Natural killer cell treated with Interleukin-12 subunit alpha and Interleukin-12 subunit beta and Interleukin-15 and Interleukin-18, amount 100 ng/mL, for 72 hours (primary cell): Measurements from ENCODE around the gene RAPGEF1. TPM values are rescaled to one million over a fixed set of nuclear protein-coding genes. Genes with fewer than 3 reads are reported as not detected.
"Not testable (repeated sequence)": the region's sequence is repeated elsewhere in the genome, so short reads cannot be mapped to it uniquely, and the experiment has no call there.

Experiments
- ATAC-seq, 2 donors: fragments of 150-1000 bp; cut with Tn5 transposase in 1 of 2; sonication (Bioruptor Pico), chemical (Tn5 transposase) in 1 of 2; 2 replicates each; pipeline ENCODE4 v1.10.0; 2021
- DNase-seq: peaks from one replicate; pipeline ENCODE4 v3.0.0; 2022; ENCODE audit warnings: low spot score
- H3K27ac Mint-ChIP-seq, 2 donors: 1 replicate in 1 of 2; 2 replicates in 1 of 2; pipeline ENCODE4 v1.8.0; 2022; ENCODE audit warnings: mixed read lengths in 2 of 2, mild to moderate bottlenecking in 1 of 2, moderate library complexity in 1 of 2
- H3K27me3 Mint-ChIP-seq, 2 donors: 1 replicate in 1 of 2; 2 replicates in 1 of 2; pipeline ENCODE4 v1.8.0; 2022; ENCODE audit warnings: mixed read lengths in 2 of 2
- H3K36me3 Mint-ChIP-seq: one replicate; pipeline ENCODE4 v1.8.0; 2022; ENCODE audit warnings: mixed read lengths
- H3K4me1 Mint-ChIP-seq, 2 donors: 1 replicate in 1 of 2; 2 replicates in 1 of 2; pipeline ENCODE4 v1.8.0; 2022; ENCODE audit warnings: low read depth in 2 of 2, mixed read lengths in 2 of 2, mild to moderate bottlenecking in 1 of 2
- H3K4me3 Mint-ChIP-seq: one replicate; pipeline ENCODE4 v1.8.0; 2022; ENCODE audit warnings: mixed read lengths
- H3K9me3 Mint-ChIP-seq: 2 replicates; pipeline ENCODE4 v1.8.0; 2022; ENCODE audit warnings: mixed read lengths
- total RNA-seq, 2 donors: library from RNA; stranded (reverse); gene quantifications; one replicate each; pipeline ENCODE4 v1.2.3, GENCODE V29; 2022

RAPGEF1 gene
- total RNA-seq, 2 donors from 2014 or later: 109 to 215 TPM

DNA sequence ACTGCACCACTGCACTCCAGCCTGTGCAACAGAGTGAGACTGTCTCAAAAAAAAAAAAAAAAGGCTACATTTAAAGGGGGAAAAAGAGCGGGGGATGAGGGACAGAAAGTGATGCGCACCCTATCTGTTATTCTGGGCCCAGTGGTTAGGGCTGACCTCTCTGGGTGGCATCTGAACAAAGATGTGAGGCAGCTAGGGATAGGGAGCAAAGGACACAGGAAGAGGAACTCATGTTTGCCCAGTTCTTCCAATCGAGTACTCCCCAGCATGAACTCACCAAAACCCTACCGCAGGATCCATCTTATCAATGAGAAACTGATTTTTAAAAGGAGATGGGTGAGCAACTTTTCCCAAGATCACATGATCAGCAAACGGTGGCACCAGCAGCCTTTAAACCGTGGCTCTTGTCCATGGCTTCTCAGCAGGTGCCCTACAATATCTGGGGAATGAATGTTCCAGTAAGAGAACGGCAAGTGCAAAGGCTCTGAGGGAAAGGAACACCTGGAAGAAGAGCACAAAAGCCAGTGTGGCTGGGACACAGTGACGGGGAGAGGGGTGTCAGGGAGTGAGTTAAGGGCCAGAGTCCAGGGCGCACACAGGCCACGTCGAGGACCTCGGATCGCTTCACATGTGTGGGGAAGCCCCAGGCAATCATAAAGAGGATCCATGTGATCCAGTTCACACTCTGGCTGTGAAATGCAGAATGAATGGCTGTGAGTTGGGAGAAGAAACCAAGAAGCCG lies 22.0 kb downstream of the RAPGEF1 start:
- Mint-ChIP-seq H3K27me3 (no peaks in the 10 kb centered on the region), H3K4me3 (peak overlapping the region; percentile 36), H3K4me1 (peaks cover 70% of the 10 kb centered on the region in 2 donors), H3K27ac (peak overlapping the region; percentile 82 to 87), H3K9me3 (no peaks in the 10 kb centered on the region), H3K36me3 (peaks cover 7% of the 10 kb centered on the region)
- DNase-seq (no peak), ATAC-seq (no peak)

DNA sequence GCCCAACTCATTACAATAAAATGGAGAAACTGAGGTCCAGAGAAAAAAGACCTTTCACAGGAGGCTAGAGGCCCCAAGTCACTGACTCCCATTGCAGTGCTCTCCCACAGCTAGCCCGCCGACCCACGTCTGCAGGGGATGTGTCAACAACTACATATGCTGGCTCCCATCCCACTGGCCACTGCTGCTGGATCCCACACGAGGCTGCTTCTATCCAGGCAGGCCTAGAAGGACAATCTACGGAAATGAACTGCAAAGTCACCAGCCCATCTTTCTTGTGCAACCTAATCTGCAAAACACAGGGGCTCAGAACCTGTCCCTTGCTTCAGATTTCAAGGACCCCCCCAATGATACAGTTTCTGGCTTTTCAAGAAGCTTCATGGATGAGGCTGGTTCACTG lies 24.0 kb downstream of the RAPGEF1 start:
- no peak overlapping the region for H3K4me3 Mint-ChIP-seq
- H3K27me3 Mint-ChIP-seq: no peaks in the 10 kb centered on the region
- no peaks in the 10 kb centered on the region for H3K9me3 Mint-ChIP-seq
- ATAC-seq: no peak
- H3K27ac Mint-ChIP-seq: peak overlapping the region; percentile 57 to 87
- no peak for DNase-seq
- peaks cover 74 to 81% of the 10 kb centered on the region in 2 donors for H3K4me1 Mint-ChIP-seq
- H3K36me3 Mint-ChIP-seq: peaks cover 7% of the 10 kb centered on the region

DNA sequence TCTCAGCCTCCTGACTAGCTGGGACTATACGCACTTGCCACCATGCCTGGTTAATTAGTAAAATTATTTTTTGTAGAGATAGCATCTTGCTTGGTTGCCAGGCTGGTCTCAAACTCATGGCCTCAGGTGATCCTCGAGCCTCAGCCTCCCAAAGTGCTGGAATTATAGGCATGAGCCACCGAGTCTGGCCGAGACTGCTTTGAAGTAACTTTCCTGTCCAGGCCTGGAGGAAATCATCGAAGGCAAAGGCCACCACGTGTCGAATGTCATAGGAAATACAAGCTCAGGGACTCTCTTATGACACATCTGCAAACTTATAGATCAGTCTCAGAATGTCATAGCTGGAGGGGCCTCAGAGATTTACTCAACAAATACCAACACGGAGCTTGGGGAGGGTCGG lies 25.1 kb downstream of the RAPGEF1 start:
- DNase-seq: no peak
- H3K9me3 Mint-ChIP-seq: no peaks in the 10 kb centered on the region
- H3K36me3 Mint-ChIP-seq: peaks cover 7% of the 10 kb centered on the region
- no peaks in the 10 kb centered on the region for H3K27me3 Mint-ChIP-seq
- peak overlapping the region; percentile 57 to 87 for H3K27ac Mint-ChIP-seq
- ATAC-seq: no peak
- H3K4me1 Mint-ChIP-seq: peaks cover 73 to 81% of the 10 kb centered on the region in 2 donors
- H3K4me3 Mint-ChIP-seq: no peak overlapping the region

DNA sequence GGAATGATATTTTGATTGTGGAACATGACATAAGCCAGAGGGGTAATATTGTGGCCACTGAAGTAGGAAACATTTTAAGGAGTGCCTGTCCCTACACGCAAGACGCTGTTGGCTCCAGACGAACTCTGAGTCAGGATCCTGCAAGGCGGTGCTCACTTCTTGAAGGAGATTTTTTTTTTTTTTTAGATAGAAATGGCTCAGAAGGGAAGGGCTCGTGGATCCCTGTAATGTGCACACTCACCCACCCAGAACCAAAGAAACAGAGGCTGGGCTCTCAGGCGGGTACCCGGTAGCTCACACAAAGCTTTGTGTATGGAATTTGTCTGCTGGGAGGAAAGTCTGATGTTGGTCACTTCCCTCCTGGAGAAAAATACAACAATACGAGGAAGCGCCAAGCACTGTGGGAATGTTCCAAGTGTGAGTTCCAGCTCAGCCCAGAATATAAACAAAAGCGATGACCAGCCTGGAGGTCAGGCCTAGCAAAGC lies 25.7 kb downstream of the RAPGEF1 start:
- H3K27me3 Mint-ChIP-seq: no peaks in the 10 kb centered on the region
- ATAC-seq (no peak), DNase-seq (no peak)
- peaks cover 7% of the 10 kb centered on the region for H3K36me3 Mint-ChIP-seq
- H3K4me3 Mint-ChIP-seq: no peak overlapping the region
- H3K27ac Mint-ChIP-seq: no peak overlapping the region
- peaks cover 79 to 83% of the 10 kb centered on the region in 2 donors for H3K4me1 Mint-ChIP-seq
- no peaks in the 10 kb centered on the region for H3K9me3 Mint-ChIP-seq

- Mint-ChIP-seq H3K27me3 (no peaks in the 10 kb centered on the region), H3K27ac (peak overlapping the region; percentile 71 to 84), H3K4me1 (peaks cover 77 to 79% of the 10 kb centered on the region in 2 donors), H3K4me3 (no peak overlapping the region), H3K9me3 (no peaks in the 10 kb centered on the region), H3K36me3 (peaks cover 7% of the 10 kb centered on the region)
- DNase-seq: no peak
- no peak for ATAC-seq
Observed at GRCh38 chr9:131713016-131713415, 26.9 kb downstream of the RAPGEF1 start.

DNA sequence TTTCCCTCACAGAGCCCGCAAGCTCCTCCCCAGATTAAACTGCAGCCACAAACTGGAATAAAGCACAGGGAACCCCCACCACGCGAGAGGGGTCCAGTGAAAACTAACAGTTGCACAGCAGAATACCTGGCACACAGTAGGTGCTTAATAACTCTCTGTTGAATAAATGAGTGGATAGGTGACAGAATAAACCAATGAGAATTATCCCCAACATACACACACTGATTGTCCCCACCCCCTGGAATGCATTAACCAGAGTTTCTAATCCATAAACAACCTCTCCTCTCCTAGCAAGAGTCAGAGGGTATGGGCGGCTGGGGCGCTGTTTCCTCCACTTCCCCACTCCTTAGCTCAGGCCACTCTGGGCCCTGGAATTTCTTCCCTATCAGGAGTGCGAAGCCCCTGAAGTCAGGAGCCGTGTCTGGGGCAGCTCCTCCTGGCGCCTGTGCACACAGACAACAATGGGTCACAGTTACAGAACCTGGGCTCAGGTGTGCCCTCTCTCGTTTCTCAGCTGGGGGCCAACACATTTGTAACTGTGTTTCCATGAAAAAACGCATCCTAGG lies 27.6 kb downstream of the RAPGEF1 start:
- Mint-ChIP-seq H3K27me3 (no peaks in the 10 kb centered on the region), H3K4me1 (peaks cover 76 to 79% of the 10 kb centered on the region in 2 donors), H3K36me3 (peaks cover 7% of the 10 kb centered on the region), H3K4me3 (no peak overlapping the region), H3K27ac (peak overlapping the region; percentile 71 to 84), H3K9me3 (no peaks in the 10 kb centered on the region)
- DNase-seq (no peak), ATAC-seq (no peak)

DNA sequence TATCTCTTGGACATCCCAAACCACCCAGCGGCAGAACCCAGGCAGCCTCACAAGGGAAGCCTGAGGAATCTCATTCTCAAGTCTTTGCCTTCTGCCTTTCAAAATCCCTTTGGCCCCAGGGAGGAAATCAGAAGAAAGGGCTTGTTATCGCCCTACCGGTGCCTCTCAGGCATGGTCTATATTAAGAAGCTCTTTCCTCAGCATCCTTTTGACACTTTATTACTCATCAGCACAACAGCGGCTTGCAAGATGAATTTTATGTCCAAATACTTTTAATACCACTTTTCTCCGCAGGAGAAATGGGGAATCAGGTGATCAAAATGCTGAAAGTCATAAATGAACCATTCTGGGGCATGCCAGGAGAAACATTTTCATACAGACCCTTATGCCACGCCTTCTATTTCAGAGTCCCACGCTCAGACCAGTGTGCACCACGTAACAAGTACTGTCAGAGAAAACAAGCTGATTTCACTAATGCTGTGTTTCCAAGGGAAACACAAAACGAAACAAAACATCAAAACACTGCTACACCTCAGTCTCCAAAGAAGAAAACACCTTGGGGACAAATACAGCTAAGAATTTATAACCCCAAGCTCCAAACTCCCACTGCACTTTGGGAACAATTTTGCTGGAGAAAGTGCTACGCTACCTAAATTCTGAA lies 30.0 kb downstream of the RAPGEF1 start:
- H3K9me3 Mint-ChIP-seq: no peaks in the 10 kb centered on the region
- H3K27ac Mint-ChIP-seq: peak overlapping the region; percentile 84 to 89
- H3K4me3 Mint-ChIP-seq: peak overlapping the region; percentile 80
- DNase-seq (no peak), ATAC-seq (peak; percentile 74 to 76)
- H3K36me3 Mint-ChIP-seq: peaks cover 2% of the 10 kb centered on the region
- H3K4me1 Mint-ChIP-seq: peaks cover 77 to 82% of the 10 kb centered on the region in 2 donors
- H3K27me3 Mint-ChIP-seq: no peaks in the 10 kb centered on the region

- H3K27me3 Mint-ChIP-seq, DNase-seq, ATAC-seq, H3K9me3 Mint-ChIP-seq, H3K36me3 Mint-ChIP-seq: not testable (repeated sequence)
- H3K27ac Mint-ChIP-seq: peak overlapping the region; percentile 84 to 90
- H3K4me1 Mint-ChIP-seq: peaks cover 78 to 87% of the 10 kb centered on the region in 2 donors
- H3K4me3 Mint-ChIP-seq: peak overlapping the region; percentile 80
Observed at GRCh38 chr9:131709010-131709770, 30.7 kb downstream of the RAPGEF1 start.

DNA sequence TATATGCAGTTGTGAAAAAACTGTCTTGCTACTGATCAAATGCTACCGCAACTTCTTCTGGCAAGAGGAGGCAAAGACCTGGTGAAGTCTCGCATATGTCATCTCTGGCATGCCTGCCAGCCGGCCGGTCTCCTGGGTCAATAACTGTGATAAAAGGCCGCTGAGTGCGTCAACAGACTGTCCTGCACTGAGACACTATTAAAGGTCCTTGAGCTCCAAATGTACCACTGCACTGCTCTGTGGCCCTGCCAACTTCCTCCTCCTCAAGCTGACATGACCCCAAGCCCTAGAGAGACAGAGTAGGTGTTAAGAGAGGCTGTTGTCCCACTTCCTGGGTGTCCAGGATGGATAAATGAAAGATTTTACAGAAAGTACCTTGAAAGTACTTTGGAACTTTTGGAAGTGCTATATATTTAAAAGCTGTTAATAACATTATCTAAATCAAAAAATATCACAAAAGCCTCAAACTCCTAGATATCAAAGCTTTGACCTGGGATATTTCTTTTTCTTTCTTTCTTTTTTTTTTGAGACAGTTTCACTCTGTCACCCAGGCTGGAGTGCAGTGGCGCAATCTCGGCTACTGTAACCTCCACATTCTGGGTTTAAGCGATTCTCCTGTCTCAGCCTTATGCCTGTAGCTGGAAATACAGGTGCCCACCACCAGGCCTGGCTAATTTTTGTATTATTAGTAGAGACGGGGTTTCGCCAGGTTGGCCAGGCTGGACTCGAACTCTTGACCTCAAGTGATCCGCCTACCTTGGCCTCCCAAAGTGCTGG lies 31.5 kb downstream of the RAPGEF1 start:
- peak overlapping the region; percentile 84 to 90 for H3K27ac Mint-ChIP-seq
- H3K9me3 Mint-ChIP-seq: no peaks in the 10 kb centered on the region
- ATAC-seq: peak; percentile 69 to 73
- H3K4me1 Mint-ChIP-seq: peaks cover 77 to 90% of the 10 kb centered on the region in 2 donors
- H3K4me3 Mint-ChIP-seq: peak overlapping the region; percentile 79
- no peaks in the 10 kb centered on the region for H3K27me3 Mint-ChIP-seq
- DNase-seq: no peak
- no peaks in the 10 kb centered on the region for H3K36me3 Mint-ChIP-seq

DNA sequence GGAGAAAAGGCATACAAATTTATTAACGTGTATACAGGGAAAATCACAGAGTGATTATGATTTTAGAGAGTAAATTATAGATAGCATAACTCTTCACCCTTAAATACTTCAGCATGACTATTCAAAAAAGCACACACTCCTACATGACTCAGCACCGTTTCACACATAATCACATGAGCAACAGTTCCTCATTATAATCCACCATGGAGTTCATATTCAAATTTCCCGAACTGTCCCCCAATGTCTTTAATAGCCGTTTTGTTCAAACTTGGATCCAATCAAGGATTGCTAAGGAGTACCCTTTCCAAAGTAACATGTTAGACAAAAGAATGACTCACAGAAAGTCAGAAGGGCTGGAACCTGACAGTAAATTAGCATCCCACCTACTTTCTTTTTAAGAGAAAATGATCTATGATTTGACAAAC lies 32.1 kb downstream of the RAPGEF1 start:
- Mint-ChIP-seq H3K36me3 (no peaks in the 10 kb centered on the region), H3K4me3 (peak overlapping the region; percentile 79), H3K27ac (peak overlapping the region; percentile 84 to 90), H3K9me3 (no peaks in the 10 kb centered on the region), H3K4me1 (peaks cover 73 to 83% of the 10 kb centered on the region in 2 donors), H3K27me3 (no peaks in the 10 kb centered on the region)
- DNase-seq (no peak), ATAC-seq (peak; percentile 60 to 66)

- Mint-ChIP-seq H3K27ac (peak overlapping the region; percentile 84 to 90), H3K27me3 (no peaks in the 10 kb centered on the region)
- ATAC-seq: no peak
Observed at GRCh38 chr9:131707050-131707449, 32.8 kb downstream of the RAPGEF1 start.

DNA sequence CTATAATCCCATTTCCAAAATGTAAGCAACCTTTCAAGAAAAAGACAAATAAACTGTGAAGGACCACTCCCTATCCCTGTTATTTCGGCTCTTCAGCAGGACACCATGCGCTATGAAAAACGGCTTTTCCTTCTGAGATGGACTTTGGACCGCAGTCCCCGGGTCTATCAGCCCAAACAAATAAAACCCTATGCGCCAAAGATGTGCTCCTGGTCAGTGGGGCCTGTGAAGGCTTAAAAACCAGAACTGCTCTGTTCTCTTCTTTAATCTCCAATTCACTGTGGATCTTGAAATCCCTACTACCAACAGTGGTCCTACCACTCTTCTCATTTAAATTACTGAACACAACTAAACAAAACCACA lies 33.3 kb downstream of the RAPGEF1 start:
- Mint-ChIP-seq H3K9me3 (no peaks in the 10 kb centered on the region), H3K4me1 (peaks cover 69 to 82% of the 10 kb centered on the region in 2 donors), H3K27me3 (no peaks in the 10 kb centered on the region), H3K4me3 (peak overlapping the region; percentile 79), H3K27ac (peak overlapping the region; percentile 84 to 90), H3K36me3 (no peaks in the 10 kb centered on the region)
- DNase-seq (no peak), ATAC-seq (no peak)

More at GRCh38 chr9:131707050-131707449, 32.8 kb downstream of the RAPGEF1 start:
- DNase-seq: no peak
- H3K4me1 Mint-ChIP-seq: peaks cover 70 to 82% of the 10 kb centered on the region in 2 donors
- no peaks in the 10 kb centered on the region for H3K9me3 Mint-ChIP-seq
- H3K36me3 Mint-ChIP-seq: no peaks in the 10 kb centered on the region
- H3K4me3 Mint-ChIP-seq: peak overlapping the region; percentile 79

DNA sequence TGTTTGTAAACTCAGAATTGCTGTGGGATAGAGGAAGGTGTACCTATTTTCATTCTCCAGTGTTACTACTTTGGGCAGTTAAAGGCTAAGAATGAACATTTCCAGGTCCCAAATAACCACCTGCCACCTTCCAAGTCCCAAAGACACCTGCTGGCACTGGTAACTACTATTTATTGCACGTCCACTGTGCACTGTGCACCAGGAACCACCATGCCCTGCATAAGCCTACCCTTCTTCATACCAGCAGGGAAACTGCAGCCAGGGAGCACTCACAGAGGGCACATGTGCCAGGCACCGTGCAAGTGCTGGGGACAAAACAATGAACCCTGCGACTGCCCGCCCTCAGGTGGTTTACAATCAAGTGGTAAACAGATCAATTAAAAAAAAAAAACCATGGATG lies 34.9 kb downstream of the RAPGEF1 start:
- H3K27ac Mint-ChIP-seq: peak overlapping the region; percentile 84 to 90
- H3K4me3 Mint-ChIP-seq: peak overlapping the region; percentile 79
- no peaks in the 10 kb centered on the region for H3K9me3 Mint-ChIP-seq

More for the DNA sequence above, 34.9 kb downstream of the RAPGEF1 start:
- no peaks in the 10 kb centered on the region for H3K36me3 Mint-ChIP-seq
- DNase-seq (no peak), ATAC-seq (no peak)
- peaks cover 66 to 72% of the 10 kb centered on the region in 2 donors for H3K4me1 Mint-ChIP-seq
- H3K27me3 Mint-ChIP-seq: no peaks in the 10 kb centered on the region
